Measurements from ENCODE around the gene WDR45B. TPM values are rescaled to one million over a fixed set of nuclear protein-coding genes. Genes with fewer than 3 reads are reported as not detected.

WDR45B gene
- total RNA-seq, 1 experiment from 2014 or later: 132 TPM

DNA sequence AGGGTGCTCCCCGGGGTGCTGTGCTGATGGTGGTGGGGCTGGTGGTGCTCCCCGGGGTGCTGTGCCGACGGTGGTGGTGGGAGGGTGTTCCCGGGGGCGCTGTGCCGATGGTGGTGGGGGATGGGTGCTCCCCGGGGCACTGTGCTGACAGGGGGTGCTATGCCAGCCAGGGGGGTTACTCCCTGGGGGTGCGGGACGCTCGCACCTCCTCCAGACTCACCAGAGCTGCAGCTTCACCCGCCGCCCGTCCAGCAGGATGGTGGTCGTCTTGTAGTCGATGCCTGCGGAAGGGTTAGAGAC, 16.0 kb upstream of the WDR45B start:
- CTCF ChIA-PET: no interaction called here
- intact Hi-C loops (cut with micrococcal nuclease; ENCODE audit: unreplicated experiment): no loop called here
- TF ChIP-seq, protein P1, sequence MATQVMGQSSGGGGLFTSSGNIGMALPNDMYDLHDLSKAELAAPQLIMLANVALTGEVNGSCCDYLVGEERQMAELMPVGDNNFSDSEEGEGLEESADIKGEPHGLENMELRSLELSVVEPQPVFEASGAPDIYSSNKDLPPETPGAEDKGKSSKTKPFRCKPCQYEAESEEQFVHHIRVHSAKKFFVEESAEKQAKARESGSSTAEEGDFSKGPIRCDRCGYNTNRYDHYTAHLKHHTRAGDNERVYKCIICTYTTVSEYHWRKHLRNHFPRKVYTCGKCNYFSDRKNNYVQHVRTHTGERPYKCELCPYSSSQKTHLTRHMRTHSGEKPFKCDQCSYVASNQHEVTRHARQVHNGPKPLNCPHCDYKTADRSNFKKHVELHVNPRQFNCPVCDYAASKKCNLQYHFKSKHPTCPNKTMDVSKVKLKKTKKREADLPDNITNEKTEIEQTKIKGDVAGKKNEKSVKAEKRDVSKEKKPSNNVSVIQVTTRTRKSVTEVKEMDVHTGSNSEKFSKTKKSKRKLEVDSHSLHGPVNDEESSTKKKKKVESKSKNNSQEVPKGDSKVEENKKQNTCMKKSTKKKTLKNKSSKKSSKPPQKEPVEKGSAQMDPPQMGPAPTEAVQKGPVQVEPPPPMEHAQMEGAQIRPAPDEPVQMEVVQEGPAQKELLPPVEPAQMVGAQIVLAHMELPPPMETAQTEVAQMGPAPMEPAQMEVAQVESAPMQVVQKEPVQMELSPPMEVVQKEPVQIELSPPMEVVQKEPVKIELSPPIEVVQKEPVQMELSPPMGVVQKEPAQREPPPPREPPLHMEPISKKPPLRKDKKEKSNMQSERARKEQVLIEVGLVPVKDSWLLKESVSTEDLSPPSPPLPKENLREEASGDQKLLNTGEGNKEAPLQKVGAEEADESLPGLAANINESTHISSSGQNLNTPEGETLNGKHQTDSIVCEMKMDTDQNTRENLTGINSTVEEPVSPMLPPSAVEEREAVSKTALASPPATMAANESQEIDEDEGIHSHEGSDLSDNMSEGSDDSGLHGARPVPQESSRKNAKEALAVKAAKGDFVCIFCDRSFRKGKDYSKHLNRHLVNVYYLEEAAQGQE (IDR thresholded peaks at IDR 0.05; ENCODE audit: insufficient read depth in 1 of 2, low read depth in 2 of 2, low read length in 1 of 2): no peak
- TF ChIP-seq SIN3A (IDR thresholded peaks at IDR 0.05; ENCODE audit: borderline replicate concordance, insufficient read depth, low read depth, low read length) (no peak), POLR2AphosphoS5 (IDR thresholded peaks at IDR 0.05; ENCODE audit: low read depth, low read length) (no peak), TCF7L2 (IDR thresholded peaks at IDR 0.05; ENCODE audit: low read depth, low read length) (no peak)
- TF ChIP-seq, protein P2, sequence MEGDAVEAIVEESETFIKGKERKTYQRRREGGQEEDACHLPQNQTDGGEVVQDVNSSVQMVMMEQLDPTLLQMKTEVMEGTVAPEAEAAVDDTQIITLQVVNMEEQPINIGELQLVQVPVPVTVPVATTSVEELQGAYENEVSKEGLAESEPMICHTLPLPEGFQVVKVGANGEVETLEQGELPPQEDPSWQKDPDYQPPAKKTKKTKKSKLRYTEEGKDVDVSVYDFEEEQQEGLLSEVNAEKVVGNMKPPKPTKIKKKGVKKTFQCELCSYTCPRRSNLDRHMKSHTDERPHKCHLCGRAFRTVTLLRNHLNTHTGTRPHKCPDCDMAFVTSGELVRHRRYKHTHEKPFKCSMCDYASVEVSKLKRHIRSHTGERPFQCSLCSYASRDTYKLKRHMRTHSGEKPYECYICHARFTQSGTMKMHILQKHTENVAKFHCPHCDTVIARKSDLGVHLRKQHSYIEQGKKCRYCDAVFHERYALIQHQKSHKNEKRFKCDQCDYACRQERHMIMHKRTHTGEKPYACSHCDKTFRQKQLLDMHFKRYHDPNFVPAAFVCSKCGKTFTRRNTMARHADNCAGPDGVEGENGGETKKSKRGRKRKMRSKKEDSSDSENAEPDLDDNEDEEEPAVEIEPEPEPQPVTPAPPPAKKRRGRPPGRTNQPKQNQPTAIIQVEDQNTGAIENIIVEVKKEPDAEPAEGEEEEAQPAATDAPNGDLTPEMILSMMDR (IDR thresholded peaks at IDR 0.05): no peak
- in situ Hi-C loops (cut with HindIII; ENCODE audit: low pct_unique_long_range_greater_than_20kb, low sequenced_read_pairs): no loop called here
- POLR2A ChIA-PET: no interaction called here
- DNase-seq (ENCODE audit: low read depth, low spot score): no peak
- Histone ChIP-seq H3K27ac (ENCODE audit: low read length) (no peak overlapping the region), H3K27me3 (ENCODE audit: control insufficient read depth, insufficient read depth, low read length) (no peaks in the 10 kb centered on the region), H3K36me3 (ENCODE audit: control insufficient read depth, insufficient read depth, low read length) (no peaks in the 10 kb centered on the region), H3K4me3 (ENCODE audit: low read depth in 2 of 2, low read length in 2 of 2) (no peak overlapping the region), H3K9me3 (ENCODE audit: control insufficient read depth, insufficient read depth, low read depth, low read length) (no peaks in the 10 kb centered on the region), H3K4me1 (ENCODE audit: control insufficient read depth, insufficient read depth, low read length) (no peaks in the 10 kb centered on the region)
- ATAC-seq: no peak
- BruUV-seq (replicated peaks): no TSS peak

DNA sequence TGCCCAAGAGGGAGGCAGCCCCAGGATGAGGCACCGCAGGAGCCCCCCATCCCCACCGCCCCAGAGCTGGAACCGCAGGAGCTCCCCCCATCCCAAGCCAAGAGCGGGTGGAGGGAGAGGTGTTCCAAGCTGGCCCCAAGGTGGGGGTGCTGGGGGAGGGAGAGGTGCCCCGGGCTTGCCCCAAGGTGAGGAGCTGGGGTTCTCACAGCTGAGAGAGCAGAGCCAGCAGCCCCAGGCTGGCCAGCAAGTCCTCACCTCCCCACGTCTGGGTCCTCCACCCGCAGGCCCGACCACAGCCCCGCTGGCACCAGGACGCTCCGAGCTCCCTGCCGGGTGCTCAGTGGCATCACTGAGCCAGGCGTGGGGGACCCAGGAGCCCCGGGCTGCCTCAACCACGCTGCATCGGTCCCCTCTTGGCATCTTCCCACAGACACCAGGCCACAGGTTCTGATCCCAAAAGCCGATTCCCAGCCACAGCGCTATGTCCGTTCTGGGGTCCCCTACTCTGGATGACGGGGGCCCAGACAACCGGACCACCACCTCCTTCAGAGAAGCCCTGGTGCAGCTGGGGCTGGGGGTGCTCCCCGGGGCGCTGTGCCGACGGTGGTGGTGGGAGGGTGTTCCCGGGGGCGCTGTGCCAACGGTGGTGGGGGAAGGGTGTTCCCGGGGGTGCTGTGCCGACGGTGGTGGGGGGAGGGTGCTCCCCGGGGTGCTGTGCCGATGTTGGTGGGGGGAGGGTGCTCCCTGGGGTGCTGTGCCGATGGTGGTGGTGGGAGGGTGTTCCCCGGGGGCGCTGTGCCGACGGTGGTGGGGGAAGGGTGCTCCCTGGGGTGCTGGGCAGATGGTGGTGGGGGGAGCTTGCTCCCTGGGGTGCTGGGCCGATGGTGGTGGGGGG, 15.4 kb upstream of the WDR45B start:
- intact Hi-C loops (cut with micrococcal nuclease; ENCODE audit: unreplicated experiment): no loop called here
- Histone ChIP-seq H3K9me3 (ENCODE audit: control insufficient read depth, insufficient read depth, low read depth, low read length) (no peaks in the 10 kb centered on the region), H3K27me3 (ENCODE audit: control insufficient read depth, insufficient read depth, low read length) (no peaks in the 10 kb centered on the region), H3K4me1 (ENCODE audit: control insufficient read depth, insufficient read depth, low read length) (no peaks in the 10 kb centered on the region), H3K27ac (ENCODE audit: low read length) (no peak overlapping the region), H3K4me3 (ENCODE audit: low read depth in 2 of 2, low read length in 2 of 2) (no peak overlapping the region), H3K36me3 (ENCODE audit: control insufficient read depth, insufficient read depth, low read length) (no peaks in the 10 kb centered on the region)
- no TSS peak for BruUV-seq (replicated peaks)
- ATAC-seq (no peak; the same call in 1 of the 2 replicates), DNase-seq (ENCODE audit: low read depth, low spot score) (no peak)
- ChIA-PET CTCF (no interaction called here), POLR2A (no interaction called here)
- no peak for TF ChIP-seq SIN3A (IDR thresholded peaks at IDR 0.05; ENCODE audit: borderline replicate concordance, insufficient read depth, low read depth, low read length)
- TF ChIP-seq, protein P2 (IDR thresholded peaks at IDR 0.05): no peak
- TF ChIP-seq, protein P1 (IDR thresholded peaks at IDR 0.05; ENCODE audit: insufficient read depth in 1 of 2, low read depth in 2 of 2, low read length in 1 of 2): no peak
- TF ChIP-seq TCF7L2 (IDR thresholded peaks at IDR 0.05; ENCODE audit: low read depth, low read length): no peak
- TF ChIP-seq POLR2AphosphoS5 (IDR thresholded peaks at IDR 0.05; ENCODE audit: low read depth, low read length): no peak
- in situ Hi-C loops (cut with HindIII; ENCODE audit: low pct_unique_long_range_greater_than_20kb, low sequenced_read_pairs): no loop called here
